ENCODE results near the gene IFFO2.

Gene IFFO2

DNA sequence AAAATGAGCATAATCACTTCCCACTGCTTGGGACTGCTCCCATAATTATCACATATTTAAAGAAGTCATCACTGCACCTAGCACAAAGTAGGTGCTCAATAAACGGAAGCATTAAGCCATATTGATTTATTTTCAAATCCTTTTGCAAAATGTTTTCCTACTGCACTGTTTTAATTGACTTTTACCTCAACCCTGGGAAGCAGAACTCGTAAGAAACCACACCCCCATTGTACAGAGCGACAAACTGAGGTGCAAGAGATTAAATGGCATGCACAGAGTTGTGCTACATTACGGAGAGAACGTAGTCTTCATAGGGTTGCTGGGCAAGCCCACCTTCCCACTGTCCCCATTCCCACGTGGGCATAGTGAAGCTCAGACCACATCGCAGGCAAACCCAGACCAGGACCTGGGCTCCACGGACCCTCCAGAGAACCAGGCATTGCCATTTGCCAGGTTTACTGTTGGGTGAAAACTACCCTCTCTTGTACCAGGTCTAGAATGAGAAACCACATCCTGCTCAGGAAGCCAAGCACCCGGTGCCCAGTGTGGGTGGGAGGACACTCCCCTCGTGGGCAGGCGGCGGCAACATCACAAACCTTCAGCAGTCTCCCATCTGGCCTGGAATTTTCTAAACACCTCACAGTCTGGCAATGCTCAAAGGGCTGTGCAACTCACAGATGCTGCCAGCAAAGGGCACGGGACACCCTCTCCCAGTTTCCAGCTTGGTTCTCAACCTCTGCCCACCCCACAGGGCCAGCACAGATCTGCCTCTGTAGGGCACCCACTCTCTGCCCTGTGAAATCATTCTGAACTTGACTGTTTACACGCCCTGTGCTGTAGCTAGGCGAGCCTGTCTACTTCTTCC, 8.2 kb downstream of the IFFO2 start:
- DNase-seq, result peak in 1 of 2 donors; percentile 25
- Histone ChIP-seq H3K27me3 (ENCODE audit: insufficient read depth, low read length) (no peaks in the 10 kb centered on the region), H2BK5ac (ENCODE audit: low read depth, low read length, poor library complexity) (no peak overlapping the region), H3K4ac (ENCODE audit: low read depth, low read length) (peak overlapping the region; percentile 38), H3K79me1 (ENCODE audit: low read length) (peaks cover 22% of the 10 kb centered on the region), H3K9ac (ENCODE audit: low read length) (no peak overlapping the region), H2AFZ (ENCODE audit: insufficient read depth, low read length, poor library complexity) (no peak overlapping the region), H4K12ac (ENCODE audit: low read depth, low read length) (no peak overlapping the region), H3K14ac (ENCODE audit: low read length) (peak overlapping the region; percentile 46), H3K36me3 (ENCODE audit: control insufficient read depth in 1 of 2, insufficient read depth in 2 of 2, low read length in 2 of 2) (peaks cover 5 to 7% of the 10 kb centered on the region in 2 experiments), H3K4me2 (ENCODE audit: low read length) (no peak overlapping the region), H3K79me2 (ENCODE audit: control insufficient read depth, insufficient read depth, low read length, poor library complexity) (peaks cover 15% of the 10 kb centered on the region), H4K8ac (ENCODE audit: low read depth, low read length) (no peak overlapping the region), H3K9me3 (ENCODE audit: insufficient read depth, low read depth, low read length) (no peaks in the 10 kb centered on the region), H3K4me3 (ENCODE audit: low read depth, low read length) (no peak overlapping the region), H3K23ac (ENCODE audit: low read length) (no peak overlapping the region), H2AK5ac (ENCODE audit: low read length) (peak overlapping the region; percentile 57), H4K91ac (ENCODE audit: low read depth, low read length) (no peak overlapping the region), H3K18ac (ENCODE audit: low read length) (peak overlapping the region; percentile 30), H3K4me1 (ENCODE audit: control insufficient read depth in 1 of 2, insufficient read depth in 2 of 2, low read length in 2 of 2) (peaks cover 42 to 52% of the 10 kb centered on the region in 2 experiments), H2BK120ac (ENCODE audit: insufficient read depth, low read length, poor library complexity) (no peak overlapping the region), H2BK12ac (ENCODE audit: low read length) (no peak overlapping the region), H3K27ac (ENCODE audit: low read depth, low read length) (no peak overlapping the region)
- no CpG with 5 or more reads among the region's 15 CpGs for WGBS (ENCODE audit: extremely low coverage, insufficient coverage, insufficient read length)

DNA sequence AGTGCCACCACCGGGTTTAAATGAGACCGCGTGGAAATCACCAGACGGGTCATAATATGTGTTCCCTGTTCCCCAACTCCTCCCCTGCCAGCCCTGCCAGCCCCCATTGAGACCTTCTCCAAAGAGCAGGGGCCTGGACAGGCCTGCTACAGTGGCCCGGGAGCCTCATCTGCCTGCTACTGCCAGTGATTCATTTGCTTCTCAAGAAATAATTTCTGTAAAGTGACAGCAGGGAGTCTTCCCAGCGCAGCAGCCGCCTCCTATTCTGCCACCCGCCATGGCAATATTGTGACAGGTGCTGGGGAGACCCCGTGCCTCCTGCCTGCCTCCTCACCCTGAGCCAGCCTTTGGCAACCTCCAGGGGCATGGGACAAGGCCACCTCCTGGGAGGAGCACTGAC, 8.9 kb downstream of the IFFO2 start:
- DNase-seq, result no peak
- no peak overlapping the region for H3K4me2 ChIP-seq (ENCODE audit: low read length)
- H3K23ac ChIP-seq (ENCODE audit: low read length), result no peak overlapping the region
- no peak overlapping the region for H3K4me3 ChIP-seq (ENCODE audit: low read depth, low read length)
- no peak overlapping the region for H4K12ac ChIP-seq (ENCODE audit: low read depth, low read length)
- H4K91ac ChIP-seq (ENCODE audit: low read depth, low read length), result no peak overlapping the region
- no peak overlapping the region for H2BK12ac ChIP-seq (ENCODE audit: low read length)
- peaks cover 22% of the 10 kb centered on the region for H3K79me1 ChIP-seq (ENCODE audit: low read length)
- no peak overlapping the region for H3K27ac ChIP-seq (ENCODE audit: low read depth, low read length)
- H3K9me3 ChIP-seq (ENCODE audit: insufficient read depth, low read depth, low read length), result no peaks in the 10 kb centered on the region
- H3K36me3 ChIP-seq (ENCODE audit: control insufficient read depth in 1 of 2, insufficient read depth in 2 of 2, low read length in 2 of 2), result peaks cover 5 to 9% of the 10 kb centered on the region in 2 experiments
- no peak overlapping the region for H2BK5ac ChIP-seq (ENCODE audit: low read depth, low read length, poor library complexity)
- no peaks in the 10 kb centered on the region for H3K27me3 ChIP-seq (ENCODE audit: insufficient read depth, low read length)
- H3K18ac ChIP-seq (ENCODE audit: low read length), result no peak overlapping the region
- no peak overlapping the region for H2BK120ac ChIP-seq (ENCODE audit: insufficient read depth, low read length, poor library complexity)
- no peak overlapping the region for H2AFZ ChIP-seq (ENCODE audit: insufficient read depth, low read length, poor library complexity)
- peaks cover 42 to 52% of the 10 kb centered on the region in 2 experiments for H3K4me1 ChIP-seq (ENCODE audit: control insufficient read depth in 1 of 2, insufficient read depth in 2 of 2, low read length in 2 of 2)
- no peak overlapping the region for H4K8ac ChIP-seq (ENCODE audit: low read depth, low read length)
- peak overlapping the region; percentile 39 for H3K4ac ChIP-seq (ENCODE audit: low read depth, low read length)
- H3K9ac ChIP-seq (ENCODE audit: low read length), result no peak overlapping the region
- no CpG with 5 or more reads among the region's 9 CpGs for WGBS (ENCODE audit: extremely low coverage, insufficient coverage, insufficient read length)
- no peak overlapping the region for H2AK5ac ChIP-seq (ENCODE audit: low read length)
- peaks cover 15% of the 10 kb centered on the region for H3K79me2 ChIP-seq (ENCODE audit: control insufficient read depth, insufficient read depth, low read length, poor library complexity)
- no peak overlapping the region for H3K14ac ChIP-seq (ENCODE audit: low read length)

DNA sequence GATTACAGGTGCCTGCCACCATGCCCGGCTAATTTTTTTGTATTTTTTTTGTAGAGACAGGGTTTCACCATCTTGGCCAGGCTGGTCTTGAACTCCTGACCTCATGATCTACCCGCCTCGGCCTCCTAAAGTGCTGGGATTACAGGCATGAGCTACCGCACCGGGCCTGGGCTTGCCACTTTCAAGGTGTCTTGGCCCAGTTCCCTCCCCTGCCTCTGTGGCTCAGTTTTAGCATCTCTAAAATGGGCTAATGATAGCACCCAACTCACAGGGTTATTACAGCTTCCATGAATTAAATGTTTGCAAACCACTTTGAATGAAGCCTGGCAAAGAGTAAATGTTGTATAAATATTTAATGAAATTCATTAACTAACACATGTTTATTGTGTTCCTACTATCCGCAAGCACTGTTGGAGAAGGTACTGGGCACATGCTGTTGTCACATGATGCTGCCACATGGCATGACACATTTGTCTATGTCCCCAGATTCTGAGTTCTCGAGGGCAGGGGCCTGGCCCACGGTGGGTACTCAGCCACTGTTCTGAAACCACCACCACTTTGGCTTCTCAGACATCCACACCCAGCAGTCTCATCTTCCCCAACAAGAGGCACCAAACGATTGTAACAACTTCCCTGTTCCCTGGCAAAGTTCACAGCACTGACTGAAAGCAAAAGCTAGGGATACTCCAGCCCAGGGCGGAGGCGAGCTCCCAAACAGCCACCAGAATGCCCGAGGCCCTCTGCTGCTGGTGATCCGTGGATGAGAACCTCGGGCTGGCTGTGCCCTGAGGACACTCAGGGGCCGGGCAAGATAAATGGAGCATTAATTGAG, 9.7 kb downstream of the IFFO2 start:
- Histone ChIP-seq H3K4ac (ENCODE audit: low read depth, low read length) (peak overlapping the region; percentile 39), H3K79me2 (ENCODE audit: control insufficient read depth, insufficient read depth, low read length, poor library complexity) (peaks cover 18% of the 10 kb centered on the region), H3K4me1 (ENCODE audit: control insufficient read depth in 1 of 2, insufficient read depth in 2 of 2, low read length in 2 of 2) (peaks cover 44 to 57% of the 10 kb centered on the region in 2 experiments), H2BK5ac (ENCODE audit: low read depth, low read length, poor library complexity) (no peak overlapping the region), H2BK120ac (ENCODE audit: insufficient read depth, low read length, poor library complexity) (no peak overlapping the region), H3K23ac (ENCODE audit: low read length) (no peak overlapping the region), H3K14ac (ENCODE audit: low read length) (no peak overlapping the region), H3K4me2 (ENCODE audit: low read length) (no peak overlapping the region), H2AK5ac (ENCODE audit: low read length) (no peak overlapping the region), H4K8ac (ENCODE audit: low read depth, low read length) (no peak overlapping the region), H3K27ac (ENCODE audit: low read depth, low read length) (no peak overlapping the region), H3K9ac (ENCODE audit: low read length) (no peak overlapping the region), H4K91ac (ENCODE audit: low read depth, low read length) (no peak overlapping the region), H3K79me1 (ENCODE audit: low read length) (peaks cover 22% of the 10 kb centered on the region), H3K36me3 (ENCODE audit: control insufficient read depth in 1 of 2, insufficient read depth in 2 of 2, low read length in 2 of 2) (peaks cover 5 to 9% of the 10 kb centered on the region in 2 experiments), H2AFZ (ENCODE audit: insufficient read depth, low read length, poor library complexity) (no peak overlapping the region), H3K27me3 (ENCODE audit: insufficient read depth, low read length) (no peaks in the 10 kb centered on the region), H3K18ac (ENCODE audit: low read length) (peak overlapping the region; percentile 29), H4K12ac (ENCODE audit: low read depth, low read length) (no peak overlapping the region), H3K9me3 (ENCODE audit: insufficient read depth, low read depth, low read length) (no peaks in the 10 kb centered on the region), H3K4me3 (ENCODE audit: low read depth, low read length) (no peak overlapping the region), H2BK12ac (ENCODE audit: low read length) (no peak overlapping the region)
- peak; percentile 38 for DNase-seq
- WGBS (ENCODE audit: extremely low coverage, insufficient coverage, insufficient read length), result no CpG with 5 or more reads among the region's 15 CpGs

DNA sequence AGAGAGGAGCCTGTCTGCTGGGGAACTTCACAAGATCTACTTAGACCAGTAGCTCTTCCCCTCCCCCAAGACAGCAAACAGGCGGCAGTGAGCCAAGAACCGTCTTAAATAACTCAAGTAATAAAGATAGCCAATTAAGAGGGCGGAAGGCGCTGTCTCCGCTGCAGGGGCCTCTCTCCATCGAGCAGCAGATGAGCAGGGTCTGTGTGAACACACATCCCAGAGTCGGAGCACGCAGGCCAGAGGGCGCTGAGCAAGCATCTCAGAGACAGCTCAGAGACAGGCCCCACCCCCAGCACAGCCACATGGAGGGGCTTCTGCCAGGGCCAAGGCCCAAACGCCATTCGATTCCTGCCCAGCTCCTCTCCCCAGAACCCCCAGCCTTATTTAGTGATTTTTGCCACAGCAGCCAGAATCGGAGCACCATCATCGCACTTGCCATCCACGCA, 11.1 kb downstream of the IFFO2 start:
- Histone ChIP-seq H3K14ac (ENCODE audit: low read length) (no peak overlapping the region), H3K79me2 (ENCODE audit: control insufficient read depth, insufficient read depth, low read length, poor library complexity) (peaks cover 20% of the 10 kb centered on the region), H3K9ac (ENCODE audit: low read length) (peak overlapping the region; percentile 8), H4K8ac (ENCODE audit: low read depth, low read length) (no peak overlapping the region), H3K9me3 (ENCODE audit: insufficient read depth, low read depth, low read length) (peaks cover 2% of the 10 kb centered on the region), H3K27ac (ENCODE audit: low read depth, low read length) (no peak overlapping the region), H2AFZ (ENCODE audit: insufficient read depth, low read length, poor library complexity) (peak overlapping the region; percentile 9), H3K4me3 (ENCODE audit: low read depth, low read length) (no peak overlapping the region), H3K27me3 (ENCODE audit: insufficient read depth, low read length) (no peaks in the 10 kb centered on the region), H2BK120ac (ENCODE audit: insufficient read depth, low read length, poor library complexity) (no peak overlapping the region), H4K91ac (ENCODE audit: low read depth, low read length) (no peak overlapping the region), H2AK5ac (ENCODE audit: low read length) (no peak overlapping the region), H3K79me1 (ENCODE audit: low read length) (peaks cover 20% of the 10 kb centered on the region), H3K23ac (ENCODE audit: low read length) (no peak overlapping the region), H3K18ac (ENCODE audit: low read length) (no peak overlapping the region), H3K4me2 (ENCODE audit: low read length) (no peak overlapping the region), H2BK12ac (ENCODE audit: low read length) (no peak overlapping the region), H3K4me1 (ENCODE audit: control insufficient read depth in 1 of 2, insufficient read depth in 2 of 2, low read length in 2 of 2) (peaks cover 37 to 54% of the 10 kb centered on the region in 2 experiments), H3K4ac (ENCODE audit: low read depth, low read length) (peak overlapping the region; percentile 8), H4K12ac (ENCODE audit: low read depth, low read length) (no peak overlapping the region), H3K36me3 (ENCODE audit: control insufficient read depth in 1 of 2, insufficient read depth in 2 of 2, low read length in 2 of 2) (peaks cover 5 to 9% of the 10 kb centered on the region in 2 experiments), H2BK5ac (ENCODE audit: low read depth, low read length, poor library complexity) (no peak overlapping the region)
- no CpG with 5 or more reads among the region's 14 CpGs for WGBS (ENCODE audit: extremely low coverage, insufficient coverage, insufficient read length)
- DNase-seq, result no peak

Measured in trophoblast cell (in vitro differentiated cells and primary cell).